Fibroblast of villous mesenchyme (primary cell): ENCODE results near the gene TARBP2. TPM values are rescaled to one million over a fixed set of nuclear protein-coding genes. Genes with fewer than 3 reads are reported as not detected.

Source experiments
- DNase-seq: peaks from one replicate; pipeline ENCODE4 v3.0.0-alpha.2; 2010; ENCODE audit warnings: low read depth
- H3K4me3 ChIP-seq: 2 replicates; pipeline ENCODE4 v1.5.1; 2011; ENCODE audit warnings: low read depth, mild to moderate bottlenecking, low read length
- CTCF ChIP-seq: IDR thresholded peaks from 2 replicates; pipeline ENCODE4 v1.5.1; 2012; ENCODE audit warnings: low read depth, mild to moderate bottlenecking, low read length; ENCODE audit not compliant: insufficient read depth
- total RNA-seq: library from RNA; depleted of rRNA; stranded (reverse); fragments of >200 nt; gene quantifications from 2 replicates; pipeline ENCODE4 v1.2.3, GENCODE V29; 2012

Gene TARBP2
- total RNA-seq, 1 donor, result 54.8 TPM

GRCh38 chr12:53508534-53509170 lies 7.6 kb downstream of the TARBP2 start:
- DNase-seq, result peak; percentile 76

GRCh38 chr12:53510181-53510812 lies 9.2 kb downstream of the TARBP2 start:
- no peak overlapping the region for H3K4me3 ChIP-seq
- no peak for DNase-seq
- no peak for TF ChIP-seq CTCF

More at GRCh38 chr12:53508534-53509170, 7.6 kb downstream of the TARBP2 start:
- TF ChIP-seq CTCF, result peak; percentile 98
- no peak overlapping the region for H3K4me3 ChIP-seq

- TF ChIP-seq CTCF, result no peak
- no peak overlapping the region for H3K4me3 ChIP-seq
- no peak for DNase-seq
Measured at GRCh38 chr12:53513712-53514410, 12.8 kb downstream of the TARBP2 start.

GRCh38 chr12:53514628-53515290 lies 13.7 kb downstream of the TARBP2 start:
- no peak for DNase-seq
- no peak for TF ChIP-seq CTCF
- H3K4me3 ChIP-seq, result no peak overlapping the region

GRCh38 chr12:53515291-53515680 lies 14.2 kb downstream of the TARBP2 start:
- no peak for TF ChIP-seq CTCF
- no peak overlapping the region for H3K4me3 ChIP-seq
- no peak for DNase-seq

- no peak for DNase-seq
- H3K4me3 ChIP-seq, result no peak overlapping the region
- no peak for TF ChIP-seq CTCF
Measured at GRCh38 chr12:53516758-53517455, 15.8 kb downstream of the TARBP2 start.
